VCaP (cell line): Measurements from ENCODE around the gene CEPT1.

ENCODE experiments used
- H3K27ac ChIP-seq: fragments of 450-650 bp; 2 replicates; pipeline ENCODE4 v1.5.1; 2017
- CTCF ChIP-seq: fragments of 450-650 bp; conservative IDR thresholded peaks from 2 replicates; pipeline ENCODE4 v1.5.1; 2017; ENCODE audit warnings: mild to moderate bottlenecking, moderate library complexity

CEPT1 gene

GRCh38 chr1:111219557-111220286 is 79.7 kb downstream of the CEPT1 start:
- no peak for TF ChIP-seq CTCF
- no peak overlapping the region for H3K27ac ChIP-seq

- no peak overlapping the region for H3K27ac ChIP-seq
Observed at GRCh38 chr1:111220302-111220890, 80.4 kb downstream of the CEPT1 start.

GRCh38 chr1:111221276-111221632 is 81.2 kb downstream of the CEPT1 start:
- no peak overlapping the region for H3K27ac ChIP-seq
- TF ChIP-seq CTCF: no peak

More at GRCh38 chr1:111220302-111220890, 80.4 kb downstream of the CEPT1 start:
- TF ChIP-seq CTCF: no peak

- no peak overlapping the region for H3K27ac ChIP-seq
- no peak for TF ChIP-seq CTCF
Observed at GRCh38 chr1:111221633-111222291, 81.7 kb downstream of the CEPT1 start.

- peak overlapping the region; percentile 16; the same call in 1 of the 2 replicates for H3K27ac ChIP-seq
- TF ChIP-seq CTCF: peak; percentile 97
Observed at GRCh38 chr1:111222308-111223125, 82.5 kb downstream of the CEPT1 start.

- TF ChIP-seq CTCF: no peak; the same call in none of the 2 replicates
- H3K27ac ChIP-seq: no peak overlapping the region
Observed at GRCh38 chr1:111223126-111223685, 83.2 kb downstream of the CEPT1 start.
